Globus pallidus (tissue), 1 donor: Measurements from ENCODE around the gene NGB.
A peak's percentile ranks its signal among the peaks of the same experiment; 100 is the strongest.
"Not testable (repeated sequence)": the region's sequence is repeated elsewhere in the genome, so short reads cannot be mapped to it uniquely, and the experiment has no call there.

Experiments used
- DNase-seq: peaks from one replicate; pipeline ENCODE4 v3.0.0-alpha.2; 2015; ENCODE audit warnings: low spot score

Gene NGB, protein sequence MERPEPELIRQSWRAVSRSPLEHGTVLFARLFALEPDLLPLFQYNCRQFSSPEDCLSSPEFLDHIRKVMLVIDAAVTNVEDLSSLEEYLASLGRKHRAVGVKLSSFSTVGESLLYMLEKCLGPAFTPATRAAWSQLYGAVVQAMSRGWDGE

DNA sequence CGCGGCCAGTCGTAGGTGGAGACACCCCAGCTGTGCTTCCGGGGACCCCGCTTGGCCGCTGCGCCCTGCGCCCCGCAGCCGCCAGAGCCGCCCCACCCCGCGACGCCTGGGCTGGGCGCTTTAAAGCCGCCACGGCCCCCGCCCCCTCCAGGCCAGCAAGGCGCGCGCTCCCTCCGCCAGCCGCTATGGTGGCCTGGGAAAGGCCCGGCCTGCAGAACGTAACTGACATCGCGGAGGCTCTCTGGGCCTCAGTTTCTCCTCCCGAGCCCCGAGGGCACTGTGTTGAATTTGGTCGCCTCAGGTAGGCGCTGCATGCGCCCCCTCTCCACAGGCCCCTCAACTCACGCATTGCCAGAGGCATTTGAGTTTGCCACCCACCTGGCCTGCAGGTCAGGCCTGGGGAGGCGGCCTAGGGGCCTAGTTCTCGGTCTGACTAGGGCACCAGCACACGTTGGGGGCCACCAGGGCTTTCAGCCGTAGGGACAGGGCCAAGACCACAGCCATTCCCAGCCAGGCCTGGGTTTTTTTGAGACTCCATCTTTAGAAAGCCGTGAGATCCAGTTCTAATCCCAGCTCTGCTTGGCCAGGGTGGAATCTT, at the start of gene NGB:
TSS of gene NGB (minus strand) at position 94 of the 598 bp plus-strand sequence. CDS start 269 bp downstream, outside the sequence.
- no peak for DNase-seq

DNA sequence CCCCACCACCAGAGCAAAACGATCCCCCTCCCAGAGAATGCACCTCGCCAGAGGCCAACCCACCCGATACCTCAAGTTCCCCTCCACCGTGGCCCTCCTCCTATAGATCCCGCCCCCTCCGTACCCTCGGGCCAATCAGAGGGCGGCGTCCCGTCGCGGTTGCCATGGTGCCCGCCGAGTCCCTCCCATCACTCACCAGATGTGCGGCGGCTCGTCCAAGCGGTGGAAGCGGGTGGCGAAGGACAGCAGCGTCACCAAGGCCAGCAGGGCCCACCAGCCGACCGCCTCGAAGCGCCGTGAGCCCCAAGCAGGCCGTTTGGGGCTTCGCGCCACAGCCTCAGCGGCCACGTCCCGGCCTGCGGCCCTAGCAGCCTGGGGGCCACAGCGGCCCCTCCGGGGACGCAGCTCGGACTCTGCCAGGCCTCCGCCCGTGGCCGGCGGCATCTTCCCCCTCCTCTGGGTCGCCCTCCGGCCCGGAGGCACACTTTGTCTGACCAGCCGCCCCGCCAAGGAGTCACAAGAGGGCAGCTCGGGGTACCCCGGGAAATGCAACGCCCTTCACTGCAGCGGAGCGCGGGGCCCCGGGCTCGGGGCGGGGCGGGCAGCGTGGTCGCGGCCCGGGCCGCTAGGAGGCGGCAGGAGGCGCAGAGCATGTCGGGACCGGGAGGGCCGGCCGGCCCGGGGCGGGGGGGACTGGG, 49.4 kb upstream of the NGB start, which contains the start of gene POMT2:
TSS of gene POMT2 (minus strand) at position 646 of the 698 bp plus-strand sequence. CDS start at position 444, 202 bp downstream.
- peak; percentile 93 for DNase-seq

DNA sequence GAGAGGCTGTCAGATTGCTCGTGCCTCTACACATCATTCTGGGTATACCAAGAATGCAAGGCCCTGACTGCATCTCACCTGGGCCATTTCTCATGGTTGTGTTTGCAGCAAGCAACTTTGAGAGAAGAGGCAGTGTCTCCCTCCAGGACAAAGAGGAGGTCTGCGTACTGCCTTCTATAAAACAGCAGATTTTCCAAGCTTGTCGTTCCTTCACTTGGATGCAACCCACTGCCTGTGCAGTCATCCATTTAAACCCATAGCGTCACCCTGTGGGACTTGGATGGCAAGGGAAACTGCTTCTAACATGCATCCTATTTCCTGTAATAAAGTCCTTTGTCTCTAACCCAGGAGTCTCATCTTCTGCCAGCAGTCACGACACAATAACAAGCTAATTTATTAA, 48.4 kb upstream of the NGB start:
- peak; percentile 61 for DNase-seq

GRCh38 chr14:77318756-77319155, 47.8 kb upstream of the NGB start:
- not testable (repeated sequence) for DNase-seq

DNA sequence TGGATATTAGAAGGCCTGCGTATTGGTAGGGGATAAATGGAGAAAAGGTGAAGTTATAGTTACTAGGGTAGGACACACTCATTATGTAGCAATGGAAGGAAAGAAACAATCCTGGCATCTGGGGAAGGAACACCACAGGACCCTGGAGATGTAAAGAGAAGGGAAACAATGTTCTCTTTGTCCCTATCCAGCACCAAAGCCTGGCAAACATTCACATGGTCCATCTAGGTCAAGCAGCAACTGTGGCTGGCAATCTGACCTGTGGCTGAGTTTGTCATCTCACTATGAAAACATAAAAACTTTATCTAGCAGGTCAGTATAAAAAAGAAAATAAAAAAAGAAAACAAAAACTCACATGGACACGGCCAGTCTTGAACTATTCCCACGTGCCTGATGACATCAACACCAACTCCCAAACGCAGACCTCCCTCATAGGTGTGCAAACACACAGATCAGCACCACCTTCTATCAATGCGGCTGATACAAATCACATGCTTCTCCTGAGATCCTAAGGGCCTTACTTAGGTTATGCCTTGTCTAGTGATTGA, 47.1 kb upstream of the NGB start:
- peak; percentile 84 for DNase-seq

- peak; percentile 41 for DNase-seq
Observed at GRCh38 chr14:77316872-77317301, 45.9 kb upstream of the NGB start.

DNA sequence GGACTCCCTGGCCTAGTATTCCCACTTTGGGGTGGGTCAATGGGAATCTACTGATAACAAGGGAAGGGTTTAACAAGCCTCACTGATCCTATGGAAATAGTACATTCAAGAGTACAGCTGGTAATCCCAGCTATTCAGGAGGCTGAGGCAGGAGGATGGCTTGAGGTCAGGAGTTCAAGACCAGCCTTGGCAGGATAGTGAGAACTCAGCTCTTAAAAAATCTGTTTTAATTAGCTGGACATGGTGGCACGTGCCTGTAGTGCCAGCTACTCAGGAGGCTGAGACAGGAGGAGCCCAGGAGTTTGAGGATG, 45.1 kb upstream of the NGB start:
- DNase-seq = no peak

GRCh38 chr14:77314539-77315457, 43.8 kb upstream of the NGB start:
- peak; percentile 48 for DNase-seq

DNA sequence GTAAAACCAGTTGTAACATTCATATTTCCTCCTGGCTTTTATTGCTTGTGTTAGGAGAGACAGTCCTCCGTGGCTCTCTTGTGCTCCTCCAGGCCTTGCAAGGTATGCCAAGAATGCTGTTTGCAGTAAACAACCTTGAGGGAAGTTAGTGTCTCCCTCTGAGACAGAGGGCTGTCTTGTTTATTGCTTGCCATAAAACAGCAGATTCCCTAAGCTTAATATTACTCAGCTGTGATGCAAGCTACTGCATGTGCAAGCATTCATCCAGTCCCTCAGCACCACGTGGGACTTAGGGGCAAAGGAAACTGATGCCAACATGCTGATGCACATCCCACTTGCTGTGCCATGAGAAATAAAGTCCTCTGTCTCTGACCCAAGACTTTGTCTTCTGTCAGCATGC, 43.0 kb upstream of the NGB start:
- peak; percentile 82 for DNase-seq

DNA sequence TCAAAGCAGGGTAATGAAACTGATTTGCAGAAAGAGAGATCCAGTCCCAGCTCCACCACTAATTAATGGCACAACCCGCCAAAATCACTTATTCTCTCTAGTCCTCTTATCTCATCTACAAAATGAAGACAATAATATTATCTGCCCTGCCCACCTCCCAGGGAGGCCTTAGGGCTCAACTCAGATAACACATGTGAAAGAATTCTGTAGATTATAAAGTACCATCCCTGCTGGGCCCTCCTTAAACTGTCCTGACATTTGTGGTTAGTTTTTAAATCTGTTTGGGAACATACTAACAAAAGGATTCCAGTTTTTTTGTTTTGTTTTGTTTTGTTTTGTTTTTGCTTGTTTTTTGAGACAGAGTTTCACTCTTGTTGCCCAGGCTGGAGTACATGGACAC, 42.4 kb upstream of the NGB start:
- DNase-seq = no peak

DNA sequence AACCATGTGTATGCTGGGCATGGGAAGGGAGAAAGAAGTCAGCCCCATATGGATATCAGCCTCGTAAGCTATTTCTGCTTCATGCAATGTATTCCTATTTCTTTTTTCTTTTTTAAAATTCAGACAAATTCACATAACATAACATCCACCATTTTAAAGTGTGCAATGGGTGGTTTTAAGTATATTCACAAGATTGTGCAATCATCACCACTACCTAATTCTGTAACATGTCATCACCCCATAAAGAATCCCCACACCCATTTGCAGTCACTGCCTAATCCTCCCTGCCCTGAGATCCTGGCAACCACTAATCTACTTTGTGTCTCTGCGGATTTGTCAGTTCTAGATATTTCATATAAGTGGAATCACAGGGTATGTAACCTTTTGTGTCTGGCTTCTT, 40.2 kb upstream of the NGB start:
- DNase-seq = no peak

- DNase-seq = no peak
Observed at GRCh38 chr14:77310026-77310425, 39.0 kb upstream of the NGB start.

GRCh38 chr14:77309131-77309530, 38.1 kb upstream of the NGB start:
- no peak for DNase-seq

DNA sequence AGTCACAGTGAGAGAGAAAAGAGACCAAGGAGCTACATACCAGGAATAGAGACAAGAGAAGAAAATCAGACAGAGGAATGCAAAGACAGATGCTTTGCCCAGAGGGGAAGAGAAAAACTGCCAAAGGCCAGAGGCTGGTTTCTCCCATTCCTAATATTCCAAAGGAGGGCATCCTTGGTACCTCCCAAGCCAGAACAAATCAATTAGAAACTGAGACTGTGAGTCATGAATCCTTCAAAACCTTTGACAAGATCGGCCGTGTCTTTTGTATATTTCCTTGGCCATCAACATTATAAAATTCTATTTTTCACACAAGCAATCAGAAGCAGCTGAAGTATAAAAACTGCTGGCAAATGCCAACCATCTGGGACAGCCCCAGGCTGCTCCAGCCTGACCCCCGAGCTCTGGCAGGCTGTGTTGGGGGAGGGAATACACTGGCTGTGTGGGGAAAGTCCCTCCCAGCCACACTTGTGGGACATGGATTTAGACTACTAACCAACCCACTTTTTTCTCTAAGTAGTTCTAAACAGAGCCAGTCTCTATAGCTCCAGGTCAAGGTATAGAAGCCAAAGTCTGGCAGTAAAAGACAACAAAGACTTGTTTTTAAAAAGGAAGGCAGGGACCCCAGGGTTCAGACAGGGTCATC, 36.0 kb upstream of the NGB start:
- peak; percentile 93 for DNase-seq

- peak; percentile 97 for DNase-seq
Observed at GRCh38 chr14:77306416-77306815, 35.4 kb upstream of the NGB start.

- peak; percentile 76 for DNase-seq
Observed at GRCh38 chr14:77305696-77306095, 34.7 kb upstream of the NGB start.

DNA sequence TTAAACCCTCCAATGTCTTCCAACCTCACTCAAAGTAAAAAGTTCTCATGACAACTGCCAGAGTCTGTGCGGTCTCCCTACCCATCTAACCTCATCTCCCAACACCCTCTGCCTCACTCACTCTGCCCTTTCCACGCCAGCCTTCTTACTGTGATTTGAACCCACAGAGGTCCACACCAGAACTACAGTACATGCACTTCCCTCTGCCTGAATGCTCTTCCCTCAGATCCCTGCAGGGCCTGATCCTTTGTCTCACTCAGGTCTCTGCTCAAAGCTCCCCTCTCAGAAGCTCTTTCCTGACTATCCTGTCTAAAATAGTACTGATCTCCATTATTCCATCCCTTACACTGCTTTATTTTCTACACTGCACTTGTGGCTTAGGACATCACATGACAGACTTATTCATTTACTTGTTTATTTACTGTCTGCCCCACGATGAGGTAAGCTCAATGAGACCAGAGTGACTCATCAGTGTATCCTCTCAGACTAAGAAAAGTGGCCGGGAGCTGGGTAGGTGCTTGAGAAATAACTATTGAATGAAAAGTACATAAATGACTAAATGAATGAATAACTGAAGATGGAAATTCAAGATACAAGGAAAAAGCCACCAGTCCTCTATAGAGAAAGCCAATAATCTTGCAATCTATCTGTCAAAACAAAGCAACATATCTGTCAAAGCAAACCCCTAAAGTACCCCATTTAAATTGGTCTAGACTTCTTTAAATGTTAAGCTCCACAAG, 32.6 kb upstream of the NGB start:
- DNase-seq = peak; percentile 73

GRCh38 chr14:77302926-77303325, 31.9 kb upstream of the NGB start:
- no peak for DNase-seq

- peak; percentile 96 for DNase-seq
Observed at GRCh38 chr14:77301103-77301502, 30.1 kb upstream of the NGB start.

DNA sequence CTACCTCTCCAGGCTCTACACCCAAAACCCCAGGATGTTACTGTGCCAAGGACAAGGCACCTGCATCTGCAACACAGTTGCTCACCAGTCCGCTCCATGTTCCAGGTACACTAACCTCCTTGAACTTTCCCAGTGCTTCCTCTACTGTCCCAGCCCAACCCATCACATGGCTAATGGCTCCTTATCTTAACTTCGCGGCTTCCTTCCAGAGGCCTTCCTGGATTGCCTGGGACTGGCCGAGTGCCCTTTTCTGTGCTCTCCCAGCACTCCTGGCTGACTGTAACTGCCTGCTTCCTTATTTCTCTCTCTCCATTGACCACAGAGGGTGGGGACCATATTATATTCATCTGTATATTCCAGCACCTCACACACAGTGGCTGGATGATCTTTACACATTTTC, 28.8 kb upstream of the NGB start:
- DNase-seq = no peak

DNA sequence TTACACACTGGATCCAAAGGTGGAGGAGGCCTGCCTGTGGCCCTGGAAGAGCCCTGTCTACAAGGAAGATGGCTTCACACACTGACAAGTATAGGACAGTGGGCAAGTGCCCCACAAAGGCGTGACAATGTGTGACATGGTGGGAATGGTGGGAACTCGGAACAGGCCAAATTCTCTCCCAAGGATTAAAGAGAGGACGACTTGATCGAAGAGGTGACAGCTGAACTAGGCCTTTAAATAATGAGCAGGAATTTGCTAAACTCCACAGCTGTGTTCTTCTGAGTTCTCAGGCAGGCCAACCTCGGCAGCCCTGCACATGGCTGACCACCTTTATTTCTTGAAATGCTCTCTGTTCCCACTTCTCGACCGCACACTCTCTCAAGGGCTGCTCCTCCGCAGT, 25.9 kb upstream of the NGB start:
- no peak for DNase-seq
